Nucleus accumbens (tissue), 56 donors: ENCODE results near the gene C16orf90.

Experiments
- DNase-seq, 56 donors: peaks; one replicate each; lab custom pipeline; 2025; lab: John Stamatoyannopoulos, UW

The C16orf90 gene

DNA sequence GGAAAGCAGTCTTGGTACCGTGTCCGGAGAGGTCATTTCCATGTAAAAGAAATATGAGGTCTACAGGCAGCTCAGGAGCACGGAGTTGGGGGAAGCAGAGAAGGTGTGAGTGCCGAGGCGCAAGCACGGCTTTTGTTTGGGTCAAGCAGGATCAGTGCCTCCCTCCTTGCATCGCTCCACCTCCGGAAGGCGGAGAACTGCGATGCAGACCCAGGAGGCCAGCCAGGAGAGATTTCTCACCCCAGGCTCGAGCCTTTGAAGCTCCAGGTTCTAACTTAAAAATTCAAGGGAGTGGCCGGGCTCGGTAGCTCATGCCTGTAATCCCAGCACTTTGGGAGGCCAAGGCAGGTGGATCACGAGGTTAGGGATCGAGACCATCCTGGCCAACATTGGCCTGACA, 26.8 kb downstream of the C16orf90 start:
- DNase-seq, result no peak

DNA sequence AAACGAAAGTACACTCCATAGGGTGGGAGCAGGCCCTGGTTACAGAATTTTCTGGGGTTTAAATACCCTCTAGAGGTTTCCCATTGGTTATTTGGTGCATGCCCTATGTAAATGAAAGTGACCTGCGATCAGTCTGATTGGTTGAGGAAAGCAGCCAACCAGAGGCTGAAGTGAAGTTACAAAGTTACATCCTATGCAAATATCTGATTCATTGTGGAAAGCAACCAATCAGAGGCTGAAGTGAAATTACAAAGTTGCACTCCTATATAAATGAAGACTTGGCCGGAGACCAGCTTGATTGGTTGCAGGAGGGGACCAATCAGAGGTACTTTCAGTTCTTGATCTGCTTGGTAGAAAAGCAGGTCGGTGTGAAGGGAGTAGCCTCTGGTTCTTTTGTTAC, 27.4 kb downstream of the C16orf90 start:
- DNase-seq, result no peak

DNA sequence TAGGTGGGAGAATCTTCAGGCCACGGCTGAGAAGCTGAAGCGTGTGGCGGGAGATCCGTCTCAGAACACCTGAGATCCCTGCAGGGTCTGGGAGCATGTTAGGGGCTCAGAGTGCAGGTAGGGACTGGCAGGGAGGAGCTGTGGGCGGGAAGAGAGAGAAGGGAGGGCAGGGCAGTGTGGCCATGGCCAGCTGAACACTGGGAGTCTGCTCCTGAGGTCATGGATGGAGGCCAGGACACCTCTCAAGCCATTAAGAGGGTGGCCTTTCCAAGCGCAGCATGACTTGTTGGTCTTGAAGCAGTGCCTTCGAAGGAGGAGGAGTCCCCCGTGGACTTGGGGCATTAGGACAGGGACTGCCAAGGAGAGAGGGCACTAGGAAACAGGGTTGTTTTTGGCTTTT, 28.1 kb downstream of the C16orf90 start:
- no peak for DNase-seq

DNA sequence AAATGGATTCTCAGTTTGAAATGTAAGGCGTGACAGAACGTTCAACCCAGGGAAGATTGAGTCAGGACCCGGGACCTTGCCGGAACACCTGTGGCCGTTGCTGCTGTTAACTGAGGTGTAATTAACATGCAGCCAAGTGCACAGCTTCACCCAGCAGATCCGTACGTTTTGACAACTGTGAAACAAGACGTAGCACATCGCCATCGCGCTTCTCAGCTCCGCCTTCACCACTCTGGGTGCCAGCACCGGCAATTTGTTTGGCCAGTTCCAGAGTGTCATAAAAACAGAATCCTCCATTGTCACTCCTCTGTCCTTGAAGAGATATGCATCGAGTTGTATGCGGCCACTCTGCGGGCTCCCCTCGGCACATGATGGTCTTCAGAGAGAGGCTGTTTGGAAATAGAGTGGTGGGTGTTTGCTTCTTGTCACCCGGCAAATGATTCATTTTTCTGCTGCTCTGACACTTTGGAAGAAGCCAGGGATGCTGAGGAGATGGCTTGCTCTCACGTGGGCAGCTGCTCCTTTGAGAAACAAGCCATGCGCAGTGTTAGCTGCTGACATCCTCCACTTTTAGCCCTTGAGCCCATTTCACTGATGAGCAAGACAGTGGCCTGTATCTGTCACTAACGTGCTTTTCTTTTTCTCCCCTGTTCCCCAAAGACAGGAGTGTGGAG, 29.2 kb downstream of the C16orf90 start:
- peak in 14 of 56 donors; percentile 7 to 51 (median 38) for DNase-seq

DNA sequence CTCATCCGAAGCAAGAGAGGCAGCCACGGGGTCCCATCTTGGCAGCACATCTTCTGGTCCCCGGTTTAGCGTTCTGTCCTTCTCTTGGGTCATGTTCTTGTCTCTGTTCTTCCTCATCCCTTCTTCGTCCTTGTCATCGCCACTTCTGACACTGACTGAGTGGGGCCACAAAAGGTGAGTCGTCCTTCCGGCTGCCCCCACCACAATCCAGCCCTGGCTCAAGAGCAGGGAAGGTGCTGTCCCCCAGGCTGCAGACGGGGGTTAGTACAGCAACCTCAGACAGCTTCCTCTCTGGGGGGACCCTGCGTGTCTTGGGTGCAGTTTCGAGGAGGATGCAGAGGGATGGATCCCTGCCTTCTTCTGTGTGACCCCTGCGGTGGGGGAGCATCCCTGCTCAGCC, 30.0 kb downstream of the C16orf90 start:
- no peak for DNase-seq

DNA sequence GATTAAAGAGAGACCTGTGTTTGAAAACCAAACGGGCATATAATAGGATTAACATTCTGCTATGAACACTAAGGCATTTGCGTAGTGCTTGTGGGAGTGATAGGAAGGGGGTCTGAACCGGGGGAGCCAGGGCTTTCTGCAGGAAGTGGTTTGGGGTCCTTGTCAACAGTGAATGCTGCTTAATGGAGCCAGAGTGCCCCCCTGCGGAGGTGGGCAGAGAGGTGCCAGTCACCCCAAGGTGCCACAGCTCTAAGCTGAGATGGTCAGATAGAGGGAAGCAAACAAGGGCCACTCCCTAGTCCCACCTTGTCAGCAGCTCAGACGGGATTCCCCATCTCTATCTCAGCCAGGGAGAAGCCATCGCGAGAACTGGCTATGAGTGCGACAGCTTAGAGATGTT, 34.1 kb downstream of the C16orf90 start:
- DNase-seq, result no peak

DNA sequence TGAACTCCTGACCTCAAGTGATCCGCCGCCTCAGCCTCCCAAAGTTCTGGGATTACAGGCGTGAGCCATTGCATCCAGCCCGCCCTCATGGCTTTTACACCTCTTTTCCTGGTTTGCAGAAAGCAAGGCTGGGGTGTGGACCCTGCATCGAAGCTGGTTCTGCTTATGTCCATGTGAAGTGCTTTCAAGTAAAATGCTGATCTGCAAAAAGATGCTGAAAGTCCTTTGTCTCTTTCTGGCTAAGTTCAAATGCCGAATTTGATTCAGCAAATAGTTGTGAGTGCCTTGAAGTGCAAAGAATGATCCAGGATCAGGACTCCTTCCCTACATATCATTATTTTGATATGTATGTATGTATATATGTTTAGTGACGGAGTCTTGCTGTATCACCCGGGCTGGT, 34.7 kb downstream of the C16orf90 start:
- no peak for DNase-seq

DNA sequence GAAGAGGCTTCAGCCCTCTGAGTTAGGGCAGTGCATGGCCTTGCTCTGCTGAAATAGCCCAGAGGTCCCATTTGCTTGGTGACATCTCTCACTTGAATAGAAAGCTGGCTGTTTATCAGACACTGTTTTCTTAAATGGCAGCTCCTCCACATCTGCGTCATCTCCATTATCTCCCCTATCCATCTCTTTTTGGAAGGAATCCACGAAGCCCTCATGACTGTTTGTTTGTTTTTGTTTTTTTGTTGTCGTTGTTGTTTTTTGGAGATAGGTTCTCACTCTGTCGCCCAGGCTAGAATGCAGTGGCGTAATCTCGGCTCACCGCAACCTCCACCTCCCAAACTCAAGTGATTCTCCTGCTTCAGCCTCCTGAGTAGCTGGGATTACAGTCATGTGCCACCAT, 35.2 kb downstream of the C16orf90 start:
- DNase-seq, result no peak

DNA sequence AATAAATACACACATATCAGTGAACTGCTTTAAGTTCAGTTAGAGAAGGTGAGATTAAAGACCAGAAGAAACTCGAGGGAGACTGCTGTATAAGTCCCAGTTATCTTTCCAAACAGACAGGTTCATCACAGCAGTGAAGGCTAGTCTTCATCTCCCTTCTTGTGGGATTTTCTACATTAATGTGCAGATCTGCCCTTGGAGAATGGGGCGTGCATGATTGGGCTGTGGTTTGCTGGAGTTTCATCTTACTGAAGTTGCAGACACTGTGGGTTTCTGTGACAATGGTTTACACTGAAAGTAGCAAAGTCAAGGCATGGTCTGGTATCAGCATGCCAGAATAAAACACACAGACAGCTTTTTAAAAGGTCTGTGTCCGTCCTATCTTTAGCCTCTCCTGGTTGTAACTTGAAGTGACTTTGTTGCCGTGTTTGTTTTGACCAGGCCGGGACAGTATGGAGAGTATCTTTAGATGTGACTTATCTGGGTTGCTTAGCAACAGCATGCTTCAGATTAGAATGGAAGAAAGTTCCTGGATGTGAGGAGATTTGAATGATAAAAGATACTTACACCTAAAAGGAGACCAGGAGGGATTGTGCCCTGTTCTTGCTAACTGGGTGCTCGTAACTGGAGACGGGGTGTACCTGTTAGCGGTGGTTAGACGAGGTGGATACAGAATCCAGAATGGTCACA, 35.7 kb downstream of the C16orf90 start:
- DNase-seq, result peak in 1 of 56 donors; percentile 5

DNA sequence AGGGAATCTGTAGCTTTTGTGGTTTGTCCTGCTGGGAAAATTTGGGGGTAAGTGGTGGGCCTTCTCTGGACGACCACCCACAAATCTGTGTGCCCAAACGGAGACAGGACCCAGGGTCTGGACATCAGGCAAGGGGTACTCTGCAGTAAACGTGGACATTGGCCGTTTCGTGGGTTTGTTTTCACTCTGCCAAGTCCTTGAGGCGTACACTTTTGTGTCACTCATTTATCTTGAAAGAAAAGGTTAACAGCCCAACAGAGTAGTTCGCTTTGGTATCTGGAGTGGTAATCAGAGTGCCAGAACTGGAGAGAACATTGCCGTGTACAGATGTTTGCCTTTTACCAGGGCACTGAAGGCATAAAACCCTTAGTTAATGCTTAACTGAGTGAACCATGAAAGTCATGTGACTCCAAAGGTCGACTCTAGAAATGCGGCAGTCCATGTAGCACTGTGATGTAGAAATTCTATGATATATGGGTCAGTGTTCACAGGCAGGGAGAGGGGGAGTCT, 36.4 kb downstream of the C16orf90 start:
- no peak for DNase-seq

DNA sequence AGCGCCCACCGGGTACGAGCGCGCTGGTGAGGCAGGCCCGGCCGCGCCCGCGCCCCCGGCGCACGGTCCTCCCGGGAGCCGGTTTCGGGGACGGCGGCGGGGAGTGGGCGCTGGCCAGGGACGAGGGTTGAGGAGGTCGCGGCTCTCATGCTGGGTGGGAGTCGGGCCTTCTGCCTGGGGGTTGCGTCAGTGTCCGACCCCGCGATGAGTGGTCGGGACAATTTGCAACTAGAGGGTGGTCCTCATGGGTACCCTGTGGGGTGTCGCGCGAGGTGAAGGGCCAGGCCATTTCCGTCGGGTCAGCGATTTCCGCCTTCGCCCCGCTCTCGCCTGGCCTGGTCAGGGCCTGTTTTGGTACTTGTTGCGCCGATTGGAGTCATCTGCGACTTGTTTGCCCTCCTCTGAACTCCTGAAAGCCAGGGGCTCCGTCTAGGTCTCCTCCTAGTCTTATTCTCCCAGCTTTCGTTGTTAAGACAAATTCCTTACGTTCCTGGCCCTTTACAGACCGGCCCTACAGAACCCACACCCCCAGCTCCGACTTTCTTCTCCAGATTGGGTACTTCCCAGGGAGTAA, 36.9 kb downstream of the C16orf90 start:
- peak in 14 of 56 donors; percentile 23 to 55 (median 41) for DNase-seq

DNA sequence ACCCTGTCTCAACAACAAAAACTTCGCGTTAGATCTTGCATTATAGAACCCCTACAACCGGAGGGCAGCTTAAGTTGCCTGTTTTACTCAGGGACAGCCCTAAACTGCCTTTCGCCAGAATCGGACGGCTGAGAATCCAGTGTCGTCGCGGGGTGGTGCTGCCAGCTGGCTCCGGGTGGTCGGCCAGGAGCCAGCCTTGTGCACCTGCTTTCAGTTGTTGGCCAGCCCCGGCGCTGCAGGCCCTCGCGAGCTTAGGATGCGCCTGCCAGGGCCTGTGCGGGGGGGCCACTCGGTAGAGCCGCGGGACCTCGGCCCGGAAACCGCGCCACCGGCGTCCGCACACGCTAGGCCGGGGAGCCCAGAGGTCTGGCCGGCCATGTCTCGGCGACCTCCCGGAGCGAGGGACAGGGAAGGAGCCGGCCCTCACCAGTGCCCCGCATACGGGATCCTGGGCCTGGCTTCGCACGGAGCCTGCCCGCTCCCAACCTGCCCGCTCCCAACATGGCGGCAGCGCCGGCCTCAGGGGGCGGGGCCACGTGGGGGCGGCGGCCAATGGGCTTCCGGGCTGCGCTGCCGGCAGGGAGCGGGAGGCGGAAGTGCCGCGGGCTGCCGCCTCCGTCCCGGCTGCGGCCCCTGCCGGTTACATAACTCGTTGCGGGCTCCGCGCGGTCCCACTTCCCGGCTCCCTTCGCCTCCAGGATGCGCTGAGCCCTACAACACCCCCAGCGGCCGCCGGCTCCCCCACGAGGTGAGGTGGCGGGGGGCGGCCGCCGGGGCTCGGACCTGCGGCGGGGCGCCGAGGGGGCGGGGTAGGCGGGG, 37.6 kb downstream of the C16orf90 start:
- peak in 55 of 56 donors; percentile 39 to 98 (median 88) for DNase-seq

DNA sequence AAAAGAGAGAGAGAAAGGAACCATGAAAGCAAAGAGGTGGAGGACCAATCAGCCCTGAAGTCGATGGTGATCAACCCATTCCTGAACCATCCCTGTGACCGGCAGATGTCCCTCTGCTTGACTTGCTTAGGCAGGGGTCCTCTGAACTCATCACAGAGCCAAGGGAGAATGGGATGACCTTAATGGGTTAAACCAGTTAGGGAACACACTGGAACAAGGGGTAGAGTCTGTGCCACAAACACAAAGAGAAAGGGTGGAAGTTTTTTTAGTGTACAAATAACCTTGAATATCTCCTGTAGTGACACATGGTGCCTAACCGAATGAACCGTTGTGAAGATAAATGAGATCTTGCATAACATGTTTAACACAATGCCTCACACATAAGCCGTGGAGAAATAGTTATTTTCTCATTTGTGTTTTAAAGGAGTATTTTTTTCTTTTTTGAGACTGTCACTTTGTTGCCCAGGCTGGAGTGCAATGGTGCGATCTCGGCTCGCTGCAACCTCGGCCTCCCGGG, 40.6 kb downstream of the C16orf90 start:
- no peak for DNase-seq

DNA sequence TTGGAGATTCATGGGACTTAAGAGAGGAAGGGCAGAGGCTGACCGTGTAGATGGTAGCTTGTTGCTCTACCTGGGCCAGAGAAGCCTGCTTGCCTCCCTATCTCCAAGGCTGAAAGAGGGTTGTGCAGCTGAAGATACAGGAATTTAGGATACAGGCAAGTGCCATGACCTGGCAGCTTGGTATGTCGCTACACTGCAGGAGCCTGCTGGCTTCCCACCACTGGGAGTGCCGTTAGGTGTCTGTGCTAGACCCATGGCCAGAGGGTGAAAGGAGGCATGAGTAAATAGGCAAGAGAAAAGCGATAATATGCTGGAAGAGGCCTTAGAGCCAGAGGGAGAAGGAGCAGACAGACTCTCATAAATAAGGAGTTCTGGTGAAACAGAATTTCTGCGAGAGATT, 41.2 kb downstream of the C16orf90 start:
- no peak for DNase-seq

DNA sequence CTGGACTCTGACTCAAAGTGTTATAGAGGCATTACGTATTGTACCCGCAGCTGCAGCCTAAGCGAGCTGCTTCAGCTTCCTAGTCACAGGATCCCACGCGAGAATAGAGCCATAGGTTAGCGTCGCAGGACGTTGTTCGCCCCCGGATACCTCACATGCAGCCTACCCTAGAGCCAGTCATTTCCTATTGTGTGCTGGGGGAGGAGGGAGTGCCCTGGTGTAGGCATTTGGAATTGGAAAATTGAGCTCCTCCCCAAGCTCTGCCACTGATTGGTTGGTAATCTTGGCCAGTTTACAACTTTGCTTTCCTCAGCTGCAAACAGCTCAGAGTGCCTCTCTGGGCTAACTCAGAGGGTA, 51.3 kb downstream of the C16orf90 start:
- peak in 12 of 56 donors; percentile 15 to 47 (median 28) for DNase-seq
